Measurements from ENCODE around the gene UBE3D. TPM values are rescaled to one million over a fixed set of nuclear protein-coding genes. Genes with fewer than 3 reads are reported as not detected.
A peak's percentile ranks its signal among the peaks of the same experiment; 100 is the strongest.

Gene UBE3D
- total RNA-seq, 1 donor from 2014 or later = 4.4 TPM

DNA sequence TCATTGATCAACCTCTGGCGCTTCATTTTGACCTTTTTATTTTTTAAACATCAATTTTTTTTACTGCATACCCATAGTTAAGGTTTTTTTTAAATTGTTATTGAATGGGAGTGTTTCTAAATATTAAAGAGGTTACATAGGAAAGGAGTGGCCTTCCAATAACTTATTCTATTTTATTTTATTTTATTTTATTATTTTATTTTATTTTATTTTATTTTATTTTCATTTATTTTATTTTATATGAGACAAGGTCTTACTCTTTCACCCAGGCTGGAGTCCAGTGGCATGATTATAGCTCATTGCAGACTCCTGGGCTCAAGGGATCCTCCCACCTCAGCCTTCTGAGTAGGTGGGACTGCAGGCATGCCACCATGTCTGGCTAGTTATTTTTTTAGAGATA lies 32.0 kb upstream of the UBE3D start:
- no peaks in the 10 kb centered on the region for H3K9me3 ChIP-seq
- peaks cover 3% of the 10 kb centered on the region for H3K4me1 ChIP-seq
- peaks cover 10% of the 10 kb centered on the region for H3K36me3 ChIP-seq
- TF ChIP-seq, protein P1, sequence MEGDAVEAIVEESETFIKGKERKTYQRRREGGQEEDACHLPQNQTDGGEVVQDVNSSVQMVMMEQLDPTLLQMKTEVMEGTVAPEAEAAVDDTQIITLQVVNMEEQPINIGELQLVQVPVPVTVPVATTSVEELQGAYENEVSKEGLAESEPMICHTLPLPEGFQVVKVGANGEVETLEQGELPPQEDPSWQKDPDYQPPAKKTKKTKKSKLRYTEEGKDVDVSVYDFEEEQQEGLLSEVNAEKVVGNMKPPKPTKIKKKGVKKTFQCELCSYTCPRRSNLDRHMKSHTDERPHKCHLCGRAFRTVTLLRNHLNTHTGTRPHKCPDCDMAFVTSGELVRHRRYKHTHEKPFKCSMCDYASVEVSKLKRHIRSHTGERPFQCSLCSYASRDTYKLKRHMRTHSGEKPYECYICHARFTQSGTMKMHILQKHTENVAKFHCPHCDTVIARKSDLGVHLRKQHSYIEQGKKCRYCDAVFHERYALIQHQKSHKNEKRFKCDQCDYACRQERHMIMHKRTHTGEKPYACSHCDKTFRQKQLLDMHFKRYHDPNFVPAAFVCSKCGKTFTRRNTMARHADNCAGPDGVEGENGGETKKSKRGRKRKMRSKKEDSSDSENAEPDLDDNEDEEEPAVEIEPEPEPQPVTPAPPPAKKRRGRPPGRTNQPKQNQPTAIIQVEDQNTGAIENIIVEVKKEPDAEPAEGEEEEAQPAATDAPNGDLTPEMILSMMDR (IDR thresholded peaks at IDR 0.05) = no peak
- intact Hi-C loops (cut with DNase I) = no loop called here
- H3K27me3 ChIP-seq = no peaks in the 10 kb centered on the region
- no peak overlapping the region for H3K4me3 ChIP-seq
- DNase-seq (no peak), ATAC-seq (no peak)
- no peak overlapping the region for H3K27ac ChIP-seq

DNA sequence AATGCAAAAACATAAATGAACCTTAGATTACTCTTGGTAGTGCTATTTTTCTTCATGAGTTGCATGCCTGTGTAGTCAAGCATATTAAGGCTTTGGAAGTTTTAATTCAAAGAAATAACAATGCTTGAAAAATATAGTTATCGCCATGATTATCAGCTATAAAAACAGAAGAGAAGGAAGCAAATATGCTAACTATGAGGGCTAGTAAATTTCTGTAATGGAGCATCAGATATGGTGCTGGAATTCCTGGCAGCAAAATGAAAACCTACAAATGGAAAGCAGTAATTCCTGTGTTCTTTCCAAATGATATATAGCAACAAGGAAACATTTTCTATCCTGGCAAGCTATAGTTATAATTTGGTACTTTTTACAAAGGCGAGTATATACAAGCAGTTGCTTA lies 31.6 kb upstream of the UBE3D start:
- TF ChIP-seq, protein P1 (IDR thresholded peaks at IDR 0.05) = no peak
- intact Hi-C loops (cut with DNase I) = no loop called here
- H3K4me3 ChIP-seq = no peak overlapping the region
- H3K4me1 ChIP-seq = peaks cover 4% of the 10 kb centered on the region
- no peaks in the 10 kb centered on the region for H3K9me3 ChIP-seq
- ATAC-seq (no peak), DNase-seq (no peak)
- H3K36me3 ChIP-seq = peaks cover 5% of the 10 kb centered on the region
- H3K27me3 ChIP-seq = no peaks in the 10 kb centered on the region
- no peak overlapping the region for H3K27ac ChIP-seq

DNA sequence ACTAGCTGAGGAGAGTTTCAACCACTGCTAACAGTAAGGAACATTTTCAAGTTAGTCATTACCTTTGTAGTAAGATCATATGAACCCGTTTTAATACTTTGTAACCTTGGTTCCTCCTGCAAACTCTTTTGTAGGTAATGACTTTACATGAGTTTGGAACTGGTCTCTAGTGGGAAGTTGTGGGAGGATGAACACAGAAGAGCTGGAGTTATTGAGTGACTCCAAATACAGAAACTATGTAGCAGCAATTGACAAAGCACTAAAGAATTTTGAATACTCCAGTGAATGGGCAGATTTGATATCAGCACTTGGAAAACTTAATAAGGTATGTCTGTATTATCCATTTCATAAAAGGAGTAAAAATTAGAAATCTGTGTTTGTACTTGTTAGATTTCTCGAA lies 31.1 kb upstream of the UBE3D start:
- intact Hi-C loops (cut with DNase I) = no loop called here
- DNase-seq = no peak
- H3K9me3 ChIP-seq = no peaks in the 10 kb centered on the region
- TF ChIP-seq, protein P1 (IDR thresholded peaks at IDR 0.05) = no peak
- ATAC-seq = no peak
- H3K4me1 ChIP-seq = peaks cover 4% of the 10 kb centered on the region
- H3K4me3 ChIP-seq = no peak overlapping the region
- no peaks in the 10 kb centered on the region for H3K27me3 ChIP-seq
- peaks cover under 1% of the 10 kb centered on the region for H3K36me3 ChIP-seq
- H3K27ac ChIP-seq = no peak overlapping the region

DNA sequence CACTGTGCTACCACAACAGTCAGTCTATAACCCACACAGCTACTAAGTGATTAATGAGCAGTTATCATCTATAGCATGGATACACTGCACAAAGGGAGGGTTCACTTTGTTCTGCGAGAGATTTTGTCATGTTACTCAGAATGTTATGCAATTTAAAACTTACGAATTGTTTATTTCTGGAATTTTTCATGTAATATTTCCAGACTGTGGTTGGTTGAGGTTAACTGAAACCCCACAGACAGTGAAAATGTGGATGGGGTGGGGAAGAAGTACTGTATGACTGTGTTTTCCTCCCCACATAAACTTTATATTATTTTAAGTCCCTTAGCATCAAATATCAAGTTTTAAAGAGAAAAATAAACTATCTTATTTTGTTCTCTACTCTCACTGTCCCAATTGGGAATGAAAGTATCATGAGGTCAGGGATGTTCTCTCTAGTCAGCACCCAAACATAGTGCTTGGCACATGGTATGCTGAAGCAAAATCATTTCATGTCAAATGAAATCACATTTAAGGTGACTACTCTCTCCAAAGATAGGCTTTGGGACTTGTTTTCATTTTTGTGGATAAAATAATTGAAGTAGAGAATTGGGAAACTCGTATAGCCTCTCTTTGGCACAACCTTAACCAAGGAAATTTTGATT lies 27.2 kb upstream of the UBE3D start:
- Histone ChIP-seq H3K36me3 (no peaks in the 10 kb centered on the region), H3K27me3 (no peaks in the 10 kb centered on the region), H3K27ac (no peak overlapping the region), H3K9me3 (no peaks in the 10 kb centered on the region), H3K4me1 (peaks cover 4% of the 10 kb centered on the region), H3K4me3 (no peak overlapping the region)
- DNase-seq = no peak
- TF ChIP-seq, protein P1 (IDR thresholded peaks at IDR 0.05) = no peak
- intact Hi-C loops (cut with DNase I) = no loop called here
- peak; percentile 45 for ATAC-seq

DNA sequence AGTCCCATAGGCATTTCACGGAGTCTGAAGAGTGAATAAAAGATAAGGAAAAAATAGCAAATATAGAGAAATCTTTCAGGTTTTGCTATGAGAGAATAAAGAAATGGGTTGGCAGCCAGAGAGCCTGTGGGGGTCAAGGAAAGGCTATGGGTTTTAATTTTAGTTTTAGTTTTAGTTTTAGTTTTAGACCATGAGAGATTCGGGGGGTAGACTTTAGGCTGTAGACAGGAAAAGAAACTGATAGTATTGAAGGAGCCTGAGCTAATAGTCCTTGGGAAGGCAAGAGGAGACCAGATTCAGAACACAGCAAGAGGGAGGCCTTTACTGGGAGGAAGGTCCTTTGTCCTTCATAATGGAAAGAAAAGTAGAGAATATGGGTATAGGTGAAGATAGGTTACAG lies 21.1 kb upstream of the UBE3D start:
- no peaks in the 10 kb centered on the region for H3K4me1 ChIP-seq
- intact Hi-C loops (cut with DNase I) = no loop called here
- no peak overlapping the region for H3K4me3 ChIP-seq
- H3K36me3 ChIP-seq = no peaks in the 10 kb centered on the region
- no peak for ATAC-seq
- H3K27ac ChIP-seq = no peak overlapping the region
- TF ChIP-seq, protein P1 (IDR thresholded peaks at IDR 0.05) = no peak
- H3K9me3 ChIP-seq = no peaks in the 10 kb centered on the region
- no peak for DNase-seq
- H3K27me3 ChIP-seq = no peaks in the 10 kb centered on the region

DNA sequence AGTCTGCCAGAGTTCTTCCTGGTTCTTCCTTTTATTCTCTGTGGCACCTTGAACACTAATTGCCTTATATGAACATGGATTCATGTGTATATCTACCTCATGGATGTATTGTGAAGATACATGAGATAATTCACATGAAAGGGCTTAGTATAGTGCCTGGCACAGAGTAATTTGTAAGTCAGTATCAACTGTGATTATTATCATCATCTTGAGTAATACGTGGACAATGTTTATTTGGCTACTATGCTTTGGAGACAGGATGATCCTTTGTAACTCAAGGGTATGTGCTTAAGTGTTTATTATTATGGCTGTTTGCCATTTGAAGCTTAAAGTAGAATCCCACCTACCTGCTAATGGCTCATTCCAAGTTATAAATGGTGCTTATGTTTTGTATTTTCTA lies 17.8 kb upstream of the UBE3D start:
- intact Hi-C loops (cut with DNase I) = no loop called here
- ATAC-seq (no peak), DNase-seq (no peak)
- TF ChIP-seq, protein P1 (IDR thresholded peaks at IDR 0.05) = no peak
- Histone ChIP-seq H3K9me3 (no peaks in the 10 kb centered on the region), H3K27ac (no peak overlapping the region), H3K4me1 (no peaks in the 10 kb centered on the region), H3K27me3 (no peaks in the 10 kb centered on the region), H3K4me3 (no peak overlapping the region), H3K36me3 (no peaks in the 10 kb centered on the region)
